Effector memory CD4-positive, alpha-beta T cell (primary cell): ENCODE measurements around the gene CCDC61.

Experiments used
- DNase-seq, 3 donors: peaks; one replicate each; pipeline ENCODE4 v3.0.0-alpha.2; 2020
- H3K27ac ChIP-seq: 2 replicates; pipeline ENCODE4 v1.7.0; 2013; ENCODE audit warnings: mild to moderate bottlenecking, low read length, moderate library complexity; ENCODE audit not compliant: insufficient read depth, poor library complexity, severe bottlenecking
- H3K27me3 ChIP-seq: replicated peaks from 2 replicates; pipeline ENCODE4 v1.7.0; 2013; ENCODE audit warnings: mild to moderate bottlenecking, low read length; ENCODE audit not compliant: insufficient read depth, control insufficient read depth, poor library complexity, severe bottlenecking
- H3K36me3 ChIP-seq: 2 replicates; pipeline ENCODE4 v1.7.0; 2013; ENCODE audit warnings: mild to moderate bottlenecking, low read length, moderate library complexity; ENCODE audit not compliant: control insufficient read depth, insufficient read depth
- H3K4me1 ChIP-seq: 2 replicates; pipeline ENCODE4 v1.7.0; 2013; ENCODE audit warnings: low read length, mild to moderate bottlenecking; ENCODE audit not compliant: control insufficient read depth, insufficient read depth, poor library complexity, severe bottlenecking
- H3K4me3 ChIP-seq: 2 replicates; pipeline ENCODE4 v1.7.0; 2013; ENCODE audit warnings: low read length, low read depth, mild to moderate bottlenecking; ENCODE audit not compliant: insufficient read depth, poor library complexity, severe bottlenecking
- H3K9me3 ChIP-seq: 2 replicates; pipeline ENCODE4 v1.7.0; 2013; ENCODE audit warnings: mild to moderate bottlenecking, low read length, moderate library complexity; ENCODE audit not compliant: control insufficient read depth
- total RNA-seq, 3 donors: gene quantifications; one replicate each; lab custom pipeline; 2026; lab: John Stamatoyannopoulos, UW

CCDC61 gene, protein sequence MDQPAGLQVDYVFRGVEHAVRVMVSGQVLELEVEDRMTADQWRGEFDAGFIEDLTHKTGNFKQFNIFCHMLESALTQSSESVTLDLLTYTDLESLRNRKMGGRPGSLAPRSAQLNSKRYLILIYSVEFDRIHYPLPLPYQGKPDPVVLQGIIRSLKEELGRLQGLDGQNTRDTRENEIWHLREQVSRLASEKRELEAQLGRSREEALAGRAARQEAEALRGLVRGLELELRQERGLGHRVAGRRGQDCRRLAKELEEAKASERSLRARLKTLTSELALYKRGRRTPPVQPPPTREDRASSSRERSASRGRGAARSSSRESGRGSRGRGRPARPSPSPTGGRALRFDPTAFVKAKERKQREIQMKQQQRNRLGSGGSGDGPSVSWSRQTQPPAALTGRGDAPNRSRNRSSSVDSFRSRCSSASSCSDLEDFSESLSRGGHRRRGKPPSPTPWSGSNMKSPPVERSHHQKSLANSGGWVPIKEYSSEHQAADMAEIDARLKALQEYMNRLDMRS
- total RNA-seq, result 6.2 to 11.6 (median 7.0) reads per million in 3 donors

DNA sequence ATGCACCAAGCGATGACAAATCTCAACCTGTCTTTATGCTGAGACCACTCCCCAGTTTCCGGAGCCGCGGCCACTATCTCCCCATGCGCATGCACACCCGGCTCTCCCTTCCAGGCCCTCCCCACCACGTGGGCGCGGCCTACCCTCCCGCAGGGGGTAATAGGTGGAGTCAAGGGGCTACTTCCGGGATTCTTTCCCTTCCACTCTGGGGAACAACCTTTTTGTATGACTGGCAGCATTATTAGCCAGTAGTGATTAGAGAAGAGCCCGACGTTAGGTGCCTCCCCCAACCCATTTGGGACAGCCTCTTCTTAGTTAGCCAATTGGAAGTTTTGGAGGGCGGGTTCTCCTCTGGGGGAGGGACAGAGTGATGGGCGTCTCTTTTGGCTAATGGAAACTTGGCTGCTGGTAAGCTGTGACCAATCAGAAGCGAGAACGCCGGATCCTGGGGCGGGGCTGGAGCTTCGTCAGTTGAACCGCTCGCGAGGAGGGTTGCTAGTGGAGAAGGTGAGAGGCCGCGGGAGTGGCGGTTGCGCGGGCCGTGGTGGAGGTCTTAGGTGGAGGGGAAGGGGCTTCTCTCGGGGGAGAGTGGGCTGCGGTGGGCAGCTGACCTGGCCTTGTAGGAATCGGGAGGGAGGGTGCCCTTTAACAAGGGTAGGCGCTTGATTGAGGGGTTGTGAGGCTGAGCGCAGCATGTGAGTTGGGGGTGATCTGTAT is at the start of gene CCDC61:
Gene CCDC61, plus strand, starts transcription at position 470 of the 717 bp plus-strand sequence. CDS start 7,552 bp downstream, outside the sequence.
- Histone ChIP-seq H3K27ac (peak within 1 kb of the TSS; percentile 72), H3K4me3 (peak within 1 kb of the TSS; percentile 64)
- DNase-seq, result peak; percentile 93 to 95 (median 95)

DNA sequence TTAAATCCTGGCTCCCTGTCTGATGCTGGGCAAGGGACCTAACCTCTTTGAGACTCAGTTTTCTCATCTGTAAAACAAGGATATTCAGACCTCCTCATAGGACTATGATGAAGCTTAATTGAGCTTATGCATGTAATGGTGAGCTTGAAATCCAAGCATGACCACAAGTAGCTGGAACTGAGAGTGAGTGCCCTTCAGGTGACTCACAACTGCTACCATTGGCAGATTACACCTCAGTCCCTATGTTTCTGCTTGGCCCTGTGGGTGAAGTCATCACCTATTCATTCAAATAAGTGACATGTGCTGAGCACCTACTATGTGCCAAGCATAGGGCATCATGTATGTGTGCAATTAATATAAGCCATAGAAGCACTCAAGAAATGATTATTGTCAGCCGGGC is 47.3 kb upstream of the CCDC61 start:
- no peaks in the 10 kb centered on the region for H3K27me3 ChIP-seq
- no peak overlapping the region for H3K4me3 ChIP-seq
- no peaks in the 10 kb centered on the region for H3K36me3 ChIP-seq
- H3K9me3 ChIP-seq, result no peaks in the 10 kb centered on the region
- H3K27ac ChIP-seq, result no peak overlapping the region
- DNase-seq, result no peak
- H3K4me1 ChIP-seq, result peaks cover 4% of the 10 kb centered on the region

More for the DNA sequence above, at the start of gene CCDC61:
- Histone ChIP-seq H3K4me1 (peaks cover 2% of the 10 kb centered on the region), H3K36me3 (no peaks in the 10 kb centered on the region), H3K9me3 (no peaks in the 10 kb centered on the region), H3K27me3 (no peaks in the 10 kb centered on the region)

DNA sequence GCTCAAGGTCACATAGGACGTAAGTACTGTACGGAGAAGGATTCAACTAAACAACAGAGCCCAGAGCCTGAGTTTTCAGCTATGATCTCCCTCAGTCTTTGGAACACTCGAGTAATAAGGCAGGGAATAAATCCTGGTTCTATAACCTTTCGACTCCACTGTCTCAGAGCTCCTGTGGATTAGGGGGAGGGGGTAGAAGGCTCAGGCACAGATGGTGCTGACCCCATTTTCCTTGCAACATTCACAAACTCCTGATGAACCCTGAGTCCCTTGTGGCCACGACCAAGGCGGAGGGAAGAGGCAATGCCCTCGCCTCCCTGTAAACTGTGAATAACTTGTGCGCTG is 43.0 kb upstream of the CCDC61 start:
- H3K36me3 ChIP-seq, result no peaks in the 10 kb centered on the region
- DNase-seq, result no peak
- no peak overlapping the region for H3K27ac ChIP-seq
- peaks cover 7% of the 10 kb centered on the region for H3K4me1 ChIP-seq
- H3K9me3 ChIP-seq, result no peaks in the 10 kb centered on the region
- peak overlapping the region; percentile 44 for H3K4me3 ChIP-seq
- H3K27me3 ChIP-seq, result no peaks in the 10 kb centered on the region

DNA sequence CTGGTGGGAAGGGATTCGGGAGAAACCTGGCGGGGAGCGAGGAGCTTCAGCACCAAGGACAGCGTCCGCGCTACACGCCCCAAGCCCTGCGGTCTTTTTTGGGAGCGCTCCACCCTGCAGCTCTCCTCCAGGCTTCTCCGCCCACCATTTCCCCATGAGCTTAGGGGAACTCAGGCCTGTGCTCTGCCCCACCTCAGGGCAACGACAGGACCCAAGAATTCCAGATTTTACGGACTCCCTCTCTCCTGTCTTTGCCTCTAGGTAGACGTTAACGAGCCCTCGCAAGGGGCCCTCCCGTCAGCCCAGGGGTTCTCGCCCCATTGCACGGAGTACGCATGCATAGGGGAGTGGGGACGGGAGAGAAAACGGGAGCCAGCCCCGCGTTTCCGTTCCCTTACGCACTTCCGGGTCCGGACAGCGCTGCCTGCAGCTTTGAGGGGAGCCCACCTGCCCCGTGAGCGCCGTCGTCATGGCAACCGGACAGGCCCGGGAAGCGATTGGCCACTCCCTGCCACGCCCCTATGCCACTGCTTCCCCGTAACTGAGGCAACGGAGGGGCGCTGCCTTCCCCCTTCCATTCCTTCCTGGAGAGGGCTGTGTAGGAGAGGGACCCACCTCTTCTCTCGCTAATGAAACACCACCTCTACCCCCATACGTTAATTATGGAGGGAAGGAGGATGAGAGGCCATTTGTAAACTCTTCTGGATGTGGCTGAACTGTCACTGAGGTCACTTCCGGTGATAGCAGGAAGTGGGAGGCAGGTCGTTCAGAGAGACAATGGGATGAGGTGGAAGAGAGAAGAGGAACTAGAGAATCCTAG is 42.4 kb upstream of the CCDC61 start:
- DNase-seq, result peak in 1 of 3 donors; percentile 11
- H3K27ac ChIP-seq, result no peak overlapping the region
- H3K4me1 ChIP-seq, result peaks cover 7% of the 10 kb centered on the region
- H3K27me3 ChIP-seq, result no peaks in the 10 kb centered on the region
- H3K4me3 ChIP-seq, result peak overlapping the region; percentile 44
- no peaks in the 10 kb centered on the region for H3K9me3 ChIP-seq
- no peaks in the 10 kb centered on the region for H3K36me3 ChIP-seq

DNA sequence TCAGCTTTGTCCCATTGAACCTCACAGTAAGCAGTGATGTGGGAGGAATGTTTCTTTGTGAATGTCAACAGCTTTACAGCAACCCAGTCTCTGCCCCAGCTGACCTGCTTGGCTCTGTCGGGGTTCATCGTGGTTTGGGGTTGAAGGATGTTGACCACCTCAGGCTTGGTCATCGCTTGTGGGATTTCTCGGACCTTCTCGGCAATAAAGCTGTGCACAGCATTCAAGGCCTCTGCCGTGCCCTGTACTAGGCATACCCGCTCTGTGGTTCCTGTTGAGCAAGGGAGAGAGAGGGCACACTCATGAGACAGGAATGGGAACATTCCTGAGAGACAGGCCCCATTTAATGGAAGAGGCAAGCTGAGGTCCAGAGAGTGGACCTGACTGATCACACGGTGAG is 41.6 kb upstream of the CCDC61 start:
- DNase-seq, result no peak
- no peak overlapping the region for H3K4me3 ChIP-seq
- H3K4me1 ChIP-seq, result peaks cover 7% of the 10 kb centered on the region
- H3K9me3 ChIP-seq, result no peaks in the 10 kb centered on the region
- no peaks in the 10 kb centered on the region for H3K27me3 ChIP-seq
- no peaks in the 10 kb centered on the region for H3K36me3 ChIP-seq
- no peak overlapping the region for H3K27ac ChIP-seq

DNA sequence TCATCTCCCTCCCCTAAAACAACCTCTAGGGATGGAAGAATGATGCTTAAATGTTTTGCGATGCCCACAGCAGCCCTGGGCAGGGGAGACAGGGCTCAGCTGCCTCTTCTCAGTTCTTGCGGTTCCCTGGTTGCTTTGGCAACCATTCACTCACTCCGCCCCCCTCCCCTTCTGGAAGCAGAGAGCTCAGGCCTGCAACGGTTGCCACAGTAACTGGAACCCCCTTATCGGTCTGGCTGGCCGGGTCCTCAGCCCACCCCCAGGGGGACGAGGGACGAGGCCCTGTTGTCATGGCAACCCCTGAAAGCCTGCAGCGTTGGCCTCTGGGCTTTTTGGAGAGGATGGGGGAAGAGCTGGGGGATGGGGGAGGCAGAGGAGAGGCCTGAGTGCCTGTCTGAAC is 41.1 kb upstream of the CCDC61 start:
- H3K4me1 ChIP-seq, result peaks cover 7% of the 10 kb centered on the region
- H3K27me3 ChIP-seq, result no peaks in the 10 kb centered on the region
- H3K9me3 ChIP-seq, result no peaks in the 10 kb centered on the region
- no peak overlapping the region for H3K4me3 ChIP-seq
- no peaks in the 10 kb centered on the region for H3K36me3 ChIP-seq
- no peak for DNase-seq
- H3K27ac ChIP-seq, result no peak overlapping the region

DNA sequence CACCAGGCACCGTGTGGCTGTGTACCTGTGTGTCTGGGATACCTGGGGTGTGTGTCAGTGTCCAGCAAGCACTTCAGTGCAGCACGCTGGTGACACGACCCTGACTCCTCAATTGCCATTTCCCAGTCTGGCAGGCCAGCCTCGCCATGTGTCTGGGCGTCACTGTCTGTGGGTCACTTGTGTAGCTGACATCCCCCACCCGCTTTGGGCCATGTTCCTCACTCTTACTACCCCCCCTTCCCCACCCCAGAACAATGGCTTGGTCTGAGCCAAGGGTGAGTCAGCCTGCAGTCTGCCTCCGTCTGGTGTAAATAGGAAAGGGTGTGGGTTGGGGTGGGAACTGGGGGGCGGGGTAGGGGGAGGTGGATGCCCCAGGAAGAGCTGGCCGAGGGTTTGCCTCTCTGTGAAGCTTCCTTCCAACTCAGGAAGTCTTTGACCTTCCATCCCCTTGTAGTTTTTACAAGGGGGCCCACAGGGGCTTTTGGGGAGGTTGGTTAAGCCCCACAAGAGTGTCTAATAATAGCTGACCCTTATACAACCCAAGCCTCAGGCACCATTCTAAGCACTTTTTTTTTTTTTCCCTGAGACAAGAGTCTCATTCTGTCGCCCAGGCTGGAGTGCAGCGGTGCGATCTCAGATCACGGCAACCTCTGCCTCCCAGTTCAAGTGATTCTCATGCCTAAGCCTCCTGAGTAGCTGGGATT is 39.2 kb upstream of the CCDC61 start:
- H3K36me3 ChIP-seq, result no peaks in the 10 kb centered on the region

DNA sequence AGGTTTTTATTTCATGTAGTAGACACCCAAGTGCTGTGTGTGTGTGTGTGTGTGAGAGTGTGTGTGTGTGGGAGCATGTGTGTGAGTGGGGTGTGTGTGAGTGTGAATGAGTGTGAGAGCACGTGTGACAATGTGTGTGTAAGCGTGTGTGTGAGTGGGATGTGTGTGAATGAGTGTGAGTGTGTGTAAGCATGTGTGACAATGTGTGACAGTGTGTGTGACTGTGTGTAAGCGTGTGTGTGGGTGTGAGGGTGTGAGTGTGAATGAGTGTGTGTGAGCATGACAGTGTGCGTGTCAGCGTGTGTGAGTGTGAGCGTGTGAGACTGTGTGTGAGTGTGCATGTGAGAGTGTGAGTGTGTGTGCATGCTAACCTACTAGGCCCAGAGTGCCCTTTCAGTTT is 36.9 kb upstream of the CCDC61 start:
- no peak overlapping the region for H3K27ac ChIP-seq
- H3K4me1 ChIP-seq, result no peaks in the 10 kb centered on the region
- H3K27me3 ChIP-seq, result no peaks in the 10 kb centered on the region
- H3K4me3 ChIP-seq, result no peak overlapping the region
- H3K9me3 ChIP-seq, result no peaks in the 10 kb centered on the region
- H3K36me3 ChIP-seq, result no peaks in the 10 kb centered on the region
- no peak for DNase-seq

More for the DNA sequence above, 39.2 kb upstream of the CCDC61 start:
- Histone ChIP-seq H3K4me3 (no peak overlapping the region), H3K9me3 (no peaks in the 10 kb centered on the region), H3K27ac (no peak overlapping the region), H3K27me3 (no peaks in the 10 kb centered on the region), H3K4me1 (peaks cover 7% of the 10 kb centered on the region)
- no peak for DNase-seq

DNA sequence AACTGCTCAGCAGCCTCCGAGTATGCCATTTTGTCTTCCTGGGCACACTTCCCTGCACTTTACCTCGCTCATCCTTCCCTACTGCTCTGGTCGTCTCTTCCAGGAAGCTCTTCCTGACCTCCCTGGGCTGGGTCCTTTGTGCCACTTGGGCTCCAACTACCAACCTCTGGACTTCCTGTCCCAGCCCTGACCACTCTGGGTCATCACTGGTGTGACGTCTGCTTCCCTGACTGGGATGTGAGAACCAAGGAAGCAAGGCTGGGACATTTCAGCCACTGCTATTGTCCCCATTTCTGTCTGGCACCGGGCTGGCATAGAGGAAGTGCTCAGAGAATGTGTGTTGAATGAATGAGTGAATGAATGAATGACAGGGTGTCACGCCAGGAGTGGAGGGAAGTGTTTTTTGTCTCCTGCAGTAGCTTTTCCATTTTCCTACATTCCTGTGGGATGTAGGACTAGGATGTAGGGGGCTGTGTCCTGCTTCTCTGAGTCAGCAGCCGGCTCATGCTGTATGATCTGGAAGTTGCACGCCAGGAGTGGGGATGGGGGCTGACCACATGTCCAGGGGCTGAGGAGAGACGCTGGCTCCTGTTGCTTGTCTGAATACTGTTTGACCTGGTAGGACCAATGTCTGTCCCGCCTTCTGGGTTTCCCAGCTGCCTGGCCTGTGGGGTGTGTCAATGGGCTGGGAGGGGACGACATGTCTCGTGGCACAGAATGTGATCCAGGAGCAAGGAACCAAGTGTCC is 36.3 kb upstream of the CCDC61 start:
- no peaks in the 10 kb centered on the region for H3K9me3 ChIP-seq
- H3K4me1 ChIP-seq, result no peaks in the 10 kb centered on the region
- no peaks in the 10 kb centered on the region for H3K27me3 ChIP-seq
- no peaks in the 10 kb centered on the region for H3K36me3 ChIP-seq
- H3K27ac ChIP-seq, result no peak overlapping the region
- no peak overlapping the region for H3K4me3 ChIP-seq
- DNase-seq, result no peak
